ENCODE measurements around the gene PLEKHG3. TPM values are rescaled to one million over a fixed set of nuclear protein-coding genes. Genes with fewer than 3 reads are reported as not detected.

The PLEKHG3 gene
- total and polyA plus RNA-seq, 2 of the 13 experiments (the other 11 are each of a cell fraction or from before 2014, with no cell fraction given), result 7.1 to 9.8 TPM

DNA sequence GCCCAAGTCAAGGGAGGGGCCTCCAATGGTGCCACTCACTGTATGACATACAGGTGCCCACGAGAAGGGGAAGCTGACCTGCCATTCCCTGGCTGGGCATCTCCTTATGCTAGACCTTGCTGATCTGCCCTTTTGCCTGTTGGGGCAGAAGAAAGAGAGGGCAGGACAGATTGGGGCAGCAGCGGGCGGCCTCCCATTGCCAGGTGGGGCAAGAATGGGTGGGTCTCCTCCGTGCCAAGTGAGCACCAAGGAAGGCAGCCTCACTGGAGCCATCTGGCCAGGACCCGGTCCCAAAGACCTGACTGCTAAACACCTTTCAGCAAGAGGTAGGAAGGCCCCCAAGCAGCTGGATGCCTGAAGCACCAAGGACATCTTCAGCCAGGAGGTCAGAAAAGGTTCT lies 50.5 kb downstream of the PLEKHG3 start:
- no peaks in the 10 kb centered on the region for H3K9me3 ChIP-seq (ENCODE audit: low read length)
- no peak overlapping the region for H3K4me2 ChIP-seq (ENCODE audit: low read depth, low read length)
- TF ChIP-seq, protein P1, sequence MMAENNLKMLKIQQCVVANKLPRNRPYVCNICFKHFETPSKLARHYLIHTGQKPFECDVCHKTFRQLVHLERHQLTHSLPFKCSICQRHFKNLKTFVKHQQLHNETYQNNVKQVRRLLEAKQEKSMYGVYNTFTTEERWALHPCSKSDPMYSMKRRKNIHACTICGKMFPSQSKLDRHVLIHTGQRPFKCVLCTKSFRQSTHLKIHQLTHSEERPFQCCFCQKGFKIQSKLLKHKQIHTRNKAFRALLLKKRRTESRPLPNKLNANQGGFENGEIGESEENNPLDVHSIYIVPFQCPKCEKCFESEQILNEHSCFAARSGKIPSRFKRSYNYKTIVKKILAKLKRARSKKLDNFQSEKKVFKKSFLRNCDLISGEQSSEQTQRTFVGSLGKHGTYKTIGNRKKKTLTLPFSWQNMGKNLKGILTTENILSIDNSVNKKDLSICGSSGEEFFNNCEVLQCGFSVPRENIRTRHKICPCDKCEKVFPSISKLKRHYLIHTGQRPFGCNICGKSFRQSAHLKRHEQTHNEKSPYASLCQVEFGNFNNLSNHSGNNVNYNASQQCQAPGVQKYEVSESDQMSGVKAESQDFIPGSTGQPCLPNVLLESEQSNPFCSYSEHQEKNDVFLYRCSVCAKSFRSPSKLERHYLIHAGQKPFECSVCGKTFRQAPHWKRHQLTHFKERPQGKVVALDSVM (CRISPR knock-in tag; IDR thresholded peaks at IDR 0.05), result no peak
- TF ChIP-seq, protein P2, sequence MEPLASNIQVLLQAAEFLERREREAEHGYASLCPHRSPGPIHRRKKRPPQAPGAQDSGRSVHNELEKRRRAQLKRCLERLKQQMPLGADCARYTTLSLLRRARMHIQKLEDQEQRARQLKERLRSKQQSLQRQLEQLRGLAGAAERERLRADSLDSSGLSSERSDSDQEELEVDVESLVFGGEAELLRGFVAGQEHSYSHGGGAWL (CRISPR knock-in tag; IDR thresholded peaks at IDR 0.05), result no peak
- no peak for TF ChIP-seq ZFP82 (CRISPR knock-in tag; IDR thresholded peaks at IDR 0.05; ENCODE audit: borderline replicate concordance)
- no peak for TF ChIP-seq ZNF777 (CRISPR knock-in tag; IDR thresholded peaks at IDR 0.05)
- no peak for TF ChIP-seq GPN1 (CRISPR knock-in tag; IDR thresholded peaks at IDR 0.05; ENCODE audit: borderline replicate concordance)
- TF ChIP-seq, protein P3, sequence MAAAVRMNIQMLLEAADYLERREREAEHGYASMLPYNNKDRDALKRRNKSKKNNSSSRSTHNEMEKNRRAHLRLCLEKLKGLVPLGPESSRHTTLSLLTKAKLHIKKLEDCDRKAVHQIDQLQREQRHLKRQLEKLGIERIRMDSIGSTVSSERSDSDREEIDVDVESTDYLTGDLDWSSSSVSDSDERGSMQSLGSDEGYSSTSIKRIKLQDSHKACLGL (CRISPR knock-in tag; IDR thresholded peaks at IDR 0.05), result no peak
- TF ChIP-seq TARDBP (CRISPR knock-in tag; IDR thresholded peaks at IDR 0.05), result no peak
- no peak for TF ChIP-seq ZNF598 (CRISPR knock-in tag; IDR thresholded peaks at IDR 0.05; ENCODE audit: borderline replicate concordance)
- no peak for TF ChIP-seq ZNF841 (CRISPR knock-in tag; IDR thresholded peaks at IDR 0.05; ENCODE audit: borderline replicate concordance)
- TF ChIP-seq ZNF343 (CRISPR knock-in tag; IDR thresholded peaks at IDR 0.05), result no peak
- no peak for TF ChIP-seq TGIF2 (CRISPR knock-in tag; IDR thresholded peaks at IDR 0.05)
- TF ChIP-seq, protein P4, sequence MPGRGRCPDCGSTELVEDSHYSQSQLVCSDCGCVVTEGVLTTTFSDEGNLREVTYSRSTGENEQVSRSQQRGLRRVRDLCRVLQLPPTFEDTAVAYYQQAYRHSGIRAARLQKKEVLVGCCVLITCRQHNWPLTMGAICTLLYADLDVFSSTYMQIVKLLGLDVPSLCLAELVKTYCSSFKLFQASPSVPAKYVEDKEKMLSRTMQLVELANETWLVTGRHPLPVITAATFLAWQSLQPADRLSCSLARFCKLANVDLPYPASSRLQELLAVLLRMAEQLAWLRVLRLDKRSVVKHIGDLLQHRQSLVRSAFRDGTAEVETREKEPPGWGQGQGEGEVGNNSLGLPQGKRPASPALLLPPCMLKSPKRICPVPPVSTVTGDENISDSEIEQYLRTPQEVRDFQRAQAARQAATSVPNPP (CRISPR knock-in tag; IDR thresholded peaks at IDR 0.05), result no peak
- no peak for TF ChIP-seq GLI4 (CRISPR knock-in tag; IDR thresholded peaks at IDR 0.05; ENCODE audit: borderline replicate concordance)
- TF ChIP-seq IKZF1 (IDR thresholded peaks at IDR 0.05), result no peak
- TF ChIP-seq TOPORS (CRISPR knock-in tag; IDR thresholded peaks at IDR 0.05), result no peak
- 70% methylated on average over 2 of the region's 5 CpGs for WGBS (ENCODE audit: low lambda C conversion rate)
- peaks cover 22% of the 10 kb centered on the region for H3K4me1 ChIP-seq (ENCODE audit: insufficient read depth, low read length)
- H3K27me3 ChIP-seq (ENCODE audit: control insufficient read depth in 1 of 2, insufficient read depth in 2 of 2, low read length in 2 of 2), result peaks cover 6 to 19% of the 10 kb centered on the region in 2 experiments; a peak in 4 of 5 replicates
- intact Hi-C loops (cut with micrococcal nuclease; ENCODE audit: unreplicated experiment) (no loop called here), in situ Hi-C loops (cut with HindIII; ENCODE audit: extremely low pct_ligation_motif_present, low pct_unique_long_range_greater_than_20kb) (loop anchor here (5.0 kb wide), 1 partner anchor 82 kb away; no protein-coding TSS in a partner anchor)
- CTCF ChIA-PET (ENCODE audit: low intra/inter-chr PET ratio, low total read pairs), result no interaction called here
- H3K36me3 ChIP-seq (replicated peaks in 1 of 2; ENCODE audit: control insufficient read depth in 1 of 2, insufficient read depth in 2 of 2, low read length in 2 of 2), result no peaks in the 10 kb centered on the region
- H3K9ac ChIP-seq (ENCODE audit: insufficient read depth, low read depth, low read length), result no peak overlapping the region
- no peak overlapping the region for H3K27ac ChIP-seq (ENCODE audit: extremely low read length, insufficient read depth, low read length)
- DNase-seq (ENCODE audit: low spot score) (no peak), ATAC-seq (no peak), FAIRE-seq (no peak)
- H4K20me1 ChIP-seq (ENCODE audit: insufficient read depth, low read length), result no peaks in the 10 kb centered on the region
- H3K4me3 ChIP-seq (replicated peaks in 1 of 3; ENCODE audit: insufficient read depth in 1 of 3, low read depth in 2 of 3, low read length in 3 of 3), result no peak overlapping the region
- H2AFZ ChIP-seq (ENCODE audit: low read length), result no peak overlapping the region
- POLR2A ChIA-PET, result no interaction called here
- no TSS peak for BruUV-seq (replicated peaks)
- H3K79me2 ChIP-seq (ENCODE audit: insufficient read depth, low read length), result no peaks in the 10 kb centered on the region
